GM23338 (cell line): ENCODE data around the gene ANKRD31. TPM values are rescaled to one million over a fixed set of nuclear protein-coding genes. Genes with fewer than 3 reads are reported as not detected.

Experiments used
- ATAC-seq: fragments of 200-7000 bp; cut with Tn5 transposase; 3 replicates; pipeline ENCODE4 v1.9.1; 2020
- DNase-seq: peaks from one replicate; pipeline ENCODE4 v3.0.0-alpha.2; 2015; ENCODE audit warnings: low spot score
- H2AFZ ChIP-seq: fragments of 200-600 bp; sonication (generic); 2 replicates; pipeline ENCODE4 v1.8.0; 2016; ENCODE audit warnings: antibody characterized with exemption, mild to moderate bottlenecking, moderate library complexity
- H3F3A ChIP-seq: fragments of 200-600 bp; sonication (generic); replicated peaks from 2 replicates; pipeline ENCODE4 v1.8.0; 2017; ENCODE audit warnings: antibody characterized with exemption, mixed run types, low read depth
- H3K27ac ChIP-seq: fragments of 200-600 bp; sonication (generic); 2 replicates; pipeline ENCODE4 v1.6.1; 2016; ENCODE audit warnings: low read depth
- H3K27me3 ChIP-seq: fragments of 200-600 bp; sonication (generic); 2 replicates; pipeline ENCODE4 v1.8.0; 2016; ENCODE audit warnings: mild to moderate bottlenecking, mixed run types, moderate library complexity; ENCODE audit not compliant: insufficient read depth
- H3K36me3 ChIP-seq: fragments of 200-600 bp; sonication (generic); 2 replicates; pipeline ENCODE4 v1.8.0; 2016; ENCODE audit warnings: mild to moderate bottlenecking; ENCODE audit not compliant: insufficient read depth
- H3K4me1 ChIP-seq: fragments of 200-600 bp; sonication (generic); 2 replicates; pipeline ENCODE4 v1.8.0; 2016; ENCODE audit warnings: mild to moderate bottlenecking, moderate library complexity; ENCODE audit not compliant: insufficient read depth
- H3K4me2 ChIP-seq: fragments of 200-600 bp; sonication (generic); 2 replicates; pipeline ENCODE4 v1.7.1; 2017; ENCODE audit warnings: mixed run types
- H3K4me3 ChIP-seq: fragments of 200-600 bp; sonication (generic); 2 replicates; pipeline ENCODE4 v1.6.1; 2016; ENCODE audit warnings: mixed run types
- H3K79me2 ChIP-seq: fragments of 200-600 bp; sonication (generic); replicated peaks from 2 replicates; pipeline ENCODE4 v1.8.0; 2017; ENCODE audit warnings: mild to moderate bottlenecking; ENCODE audit not compliant: insufficient read depth
- H3K9me2 ChIP-seq: fragments of 200-600 bp; sonication (generic); 2 replicates; pipeline ENCODE4 v1.8.0; 2017; ENCODE audit not compliant: insufficient read depth
- H4K20me1 ChIP-seq: fragments of 200-600 bp; sonication (generic); replicated peaks from 2 replicates; pipeline ENCODE4 v1.8.0; 2017; ENCODE audit warnings: mild to moderate bottlenecking; ENCODE audit not compliant: insufficient read depth
- H3K27ac Mint-ChIP-seq: 2 replicates; pipeline ENCODE4 v1.8.0; 2020; ENCODE audit warnings: inconsistent platforms, mild to moderate bottlenecking, moderate library complexity, mixed read lengths
- H3K27me3 Mint-ChIP-seq: 3 replicates; pipeline ENCODE4 v1.8.0; 2022; ENCODE audit warnings: low read depth, mild to moderate bottlenecking, moderate library complexity, mixed read lengths, inconsistent platforms; ENCODE audit not compliant: insufficient read depth, poor library complexity
- H3K36me3 Mint-ChIP-seq: 3 replicates; pipeline ENCODE4 v1.8.0; 2021; ENCODE audit warnings: low read depth, mild to moderate bottlenecking, inconsistent platforms, moderate library complexity, mixed read lengths
- H3K4me1 Mint-ChIP-seq: 3 replicates; pipeline ENCODE4 v1.8.0; 2020; ENCODE audit warnings: mild to moderate bottlenecking, inconsistent platforms, mixed read lengths
- H3K4me3 Mint-ChIP-seq: 3 replicates; pipeline ENCODE4 v1.8.0; 2021; ENCODE audit warnings: moderate library complexity, mild to moderate bottlenecking, inconsistent platforms, mixed read lengths
- H3K9me3 Mint-ChIP-seq: 3 replicates; pipeline ENCODE4 v1.8.0; 2020; ENCODE audit warnings: moderate library complexity, mild to moderate bottlenecking, inconsistent platforms, mixed read lengths
- CREB1 ChIP-seq: fragments of 250-450 bp; sonication (Bioruptor Pico); IDR thresholded peaks from 2 replicates; pipeline ENCODE4 v1.5.0; 2020; ENCODE audit warnings: low read depth, mild to moderate bottlenecking, moderate library complexity
- EZH2 ChIP-seq: fragments of 200-600 bp; sonication (generic); IDR thresholded peaks from one replicate; pipeline ENCODE4 v1.8.0; 2017; ENCODE audit warnings: antibody characterized with exemption, mild to moderate bottlenecking, low read depth; ENCODE audit not compliant: unreplicated experiment
- EZH2phosphoT487 ChIP-seq: fragments of 200-600 bp; sonication (generic); IDR thresholded peaks from one replicate; pipeline ENCODE4 v1.8.1; 2018; ENCODE audit warnings: antibody characterized with exemption; ENCODE audit not compliant: unreplicated experiment
- JUNB ChIP-seq: IDR thresholded peaks from one replicate; pipeline ENCODE4 v1.6.1; 2016; ENCODE audit warnings: antibody characterized with exemption; ENCODE audit not compliant: unreplicated experiment
- NANOG ChIP-seq: IDR thresholded peaks from 2 replicates; pipeline ENCODE4 v1.6.1; 2016; ENCODE audit warnings: antibody characterized with exemption, borderline replicate concordance
- POLR2AphosphoS5 ChIP-seq: IDR thresholded peaks from 2 replicates; pipeline ENCODE4 v1.6.1; 2016; ENCODE audit warnings: antibody characterized with exemption, low read depth
- STAT1 ChIP-seq: IDR thresholded peaks from one replicate; pipeline ENCODE4 v1.6.1; 2016; ENCODE audit warnings: antibody characterized with exemption; ENCODE audit not compliant: unreplicated experiment
- ZNF114 ChIP-seq: fragments of 250-450 bp; sonication (Bioruptor Pico); IDR thresholded peaks from 2 replicates; pipeline ENCODE4 v1.5.0; 2020; ENCODE audit warnings: mild to moderate bottlenecking, moderate library complexity
- ZNF331 ChIP-seq: fragments of 250-450 bp; sonication (Bioruptor Pico); IDR thresholded peaks from 2 replicates; pipeline ENCODE4 v1.5.0; 2020; ENCODE audit warnings: low read depth, mild to moderate bottlenecking, moderate library complexity
- polyA plus RNA-seq: library from polyadenylated mRNA; unstranded; fragments of >200 nt; fragmentation: Nextera tagmentation; extraction: Ambion mirVana; gene quantifications from 2 replicates; pipeline ENCODE4 v1.2.1, GENCODE V29; 2016
- total RNA-seq: library from RNA; depleted of rRNA; stranded (reverse); fragments of >200 nt; shearing (Covaris generic); gene quantifications from 2 replicates; pipeline ENCODE4 v1.2.3, GENCODE V29; 2014
- TF ChIP-seq, protein P1 (sequence below), 2 experiments: fragments of 200-600 bp in 1 of 2; sonication (generic) in 1 of 2; conservative IDR thresholded peaks; 2 replicates each; pipeline versions ENCODE4 v1.5.1 to v1.6.1; 2016 to 2017; ENCODE audit warnings: antibody characterized with exemption in 2 of 2, low read depth in 2 of 2, mild to moderate bottlenecking in 2 of 2, moderate library complexity in 1 of 2
- TF ChIP-seq, protein P2 (sequence below): fragments of 250-450 bp; sonication (Bioruptor Pico); IDR thresholded peaks from 2 replicates; pipeline ENCODE4 v1.5.0; 2020; ENCODE audit warnings: mild to moderate bottlenecking, moderate library complexity
- TF ChIP-seq, protein P3 (sequence below): IDR thresholded peaks from one replicate; pipeline ENCODE4 v1.6.1; 2018; ENCODE audit warnings: antibody characterized with exemption; ENCODE audit not compliant: unreplicated experiment
- TF ChIP-seq, protein P4 (sequence below): IDR thresholded peaks from 2 replicates; pipeline ENCODE4 v1.6.1; 2016; ENCODE audit warnings: antibody characterized with exemption

The ANKRD31 gene
- total and polyA plus RNA-seq, 2 experiments from 2014 or later = 0.18 to 0.59 TPM

DNA sequence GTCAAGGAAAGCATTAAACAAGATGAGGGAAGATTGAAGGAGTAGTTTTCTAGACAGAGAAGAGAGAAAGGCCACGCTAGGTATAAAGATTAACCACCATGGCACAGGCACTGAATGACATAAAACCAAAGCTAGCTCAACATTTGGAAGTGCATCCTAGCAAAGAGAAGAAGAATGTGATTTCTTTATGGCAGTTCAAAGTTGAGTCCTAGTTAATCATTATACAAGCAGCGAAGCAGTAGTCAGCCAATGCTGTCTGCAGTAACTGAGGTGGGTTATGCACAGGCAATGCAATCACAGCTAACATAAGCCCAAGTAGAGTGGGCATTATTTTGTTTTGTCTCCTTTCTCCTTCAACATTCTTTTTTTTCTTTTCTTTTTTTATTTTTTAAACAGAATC lies 24.0 kb upstream of the ANKRD31 start:
- Histone ChIP-seq H3K4me3 (no peak overlapping the region), H3K4me2 (no peak overlapping the region), H3K79me2 (no peaks in the 10 kb centered on the region), H3K27me3 (no peaks in the 10 kb centered on the region), H3K36me3 (no peaks in the 10 kb centered on the region), H4K20me1 (no peaks in the 10 kb centered on the region), H3K27ac (no peak overlapping the region), H3F3A (no peaks in the 10 kb centered on the region), H3K9me2 (no peaks in the 10 kb centered on the region), H3K4me1 (no peaks in the 10 kb centered on the region), H2AFZ (no peak overlapping the region)
- H3K4me1 Mint-ChIP-seq = peaks cover 2% of the 10 kb centered on the region; the same call in 1 of the 3 replicates
- ATAC-seq (no peak), DNase-seq (no peak)
- TF ChIP-seq, protein P1, sequence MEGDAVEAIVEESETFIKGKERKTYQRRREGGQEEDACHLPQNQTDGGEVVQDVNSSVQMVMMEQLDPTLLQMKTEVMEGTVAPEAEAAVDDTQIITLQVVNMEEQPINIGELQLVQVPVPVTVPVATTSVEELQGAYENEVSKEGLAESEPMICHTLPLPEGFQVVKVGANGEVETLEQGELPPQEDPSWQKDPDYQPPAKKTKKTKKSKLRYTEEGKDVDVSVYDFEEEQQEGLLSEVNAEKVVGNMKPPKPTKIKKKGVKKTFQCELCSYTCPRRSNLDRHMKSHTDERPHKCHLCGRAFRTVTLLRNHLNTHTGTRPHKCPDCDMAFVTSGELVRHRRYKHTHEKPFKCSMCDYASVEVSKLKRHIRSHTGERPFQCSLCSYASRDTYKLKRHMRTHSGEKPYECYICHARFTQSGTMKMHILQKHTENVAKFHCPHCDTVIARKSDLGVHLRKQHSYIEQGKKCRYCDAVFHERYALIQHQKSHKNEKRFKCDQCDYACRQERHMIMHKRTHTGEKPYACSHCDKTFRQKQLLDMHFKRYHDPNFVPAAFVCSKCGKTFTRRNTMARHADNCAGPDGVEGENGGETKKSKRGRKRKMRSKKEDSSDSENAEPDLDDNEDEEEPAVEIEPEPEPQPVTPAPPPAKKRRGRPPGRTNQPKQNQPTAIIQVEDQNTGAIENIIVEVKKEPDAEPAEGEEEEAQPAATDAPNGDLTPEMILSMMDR (conservative IDR thresholded peaks at IDR 0.05; ENCODE audit: low read depth in 2 of 2) = no peak
- TF ChIP-seq JUNB (no peak), POLR2AphosphoS5 (no peak), STAT1 (no peak), NANOG (no peak), ZNF114 (CRISPR knock-in tag) (no peak), CREB1 (CRISPR knock-in tag) (no peak), EZH2phosphoT487 (no peak), ZNF331 (CRISPR knock-in tag) (no peak), EZH2 (no peak)
- TF ChIP-seq, protein P2, sequence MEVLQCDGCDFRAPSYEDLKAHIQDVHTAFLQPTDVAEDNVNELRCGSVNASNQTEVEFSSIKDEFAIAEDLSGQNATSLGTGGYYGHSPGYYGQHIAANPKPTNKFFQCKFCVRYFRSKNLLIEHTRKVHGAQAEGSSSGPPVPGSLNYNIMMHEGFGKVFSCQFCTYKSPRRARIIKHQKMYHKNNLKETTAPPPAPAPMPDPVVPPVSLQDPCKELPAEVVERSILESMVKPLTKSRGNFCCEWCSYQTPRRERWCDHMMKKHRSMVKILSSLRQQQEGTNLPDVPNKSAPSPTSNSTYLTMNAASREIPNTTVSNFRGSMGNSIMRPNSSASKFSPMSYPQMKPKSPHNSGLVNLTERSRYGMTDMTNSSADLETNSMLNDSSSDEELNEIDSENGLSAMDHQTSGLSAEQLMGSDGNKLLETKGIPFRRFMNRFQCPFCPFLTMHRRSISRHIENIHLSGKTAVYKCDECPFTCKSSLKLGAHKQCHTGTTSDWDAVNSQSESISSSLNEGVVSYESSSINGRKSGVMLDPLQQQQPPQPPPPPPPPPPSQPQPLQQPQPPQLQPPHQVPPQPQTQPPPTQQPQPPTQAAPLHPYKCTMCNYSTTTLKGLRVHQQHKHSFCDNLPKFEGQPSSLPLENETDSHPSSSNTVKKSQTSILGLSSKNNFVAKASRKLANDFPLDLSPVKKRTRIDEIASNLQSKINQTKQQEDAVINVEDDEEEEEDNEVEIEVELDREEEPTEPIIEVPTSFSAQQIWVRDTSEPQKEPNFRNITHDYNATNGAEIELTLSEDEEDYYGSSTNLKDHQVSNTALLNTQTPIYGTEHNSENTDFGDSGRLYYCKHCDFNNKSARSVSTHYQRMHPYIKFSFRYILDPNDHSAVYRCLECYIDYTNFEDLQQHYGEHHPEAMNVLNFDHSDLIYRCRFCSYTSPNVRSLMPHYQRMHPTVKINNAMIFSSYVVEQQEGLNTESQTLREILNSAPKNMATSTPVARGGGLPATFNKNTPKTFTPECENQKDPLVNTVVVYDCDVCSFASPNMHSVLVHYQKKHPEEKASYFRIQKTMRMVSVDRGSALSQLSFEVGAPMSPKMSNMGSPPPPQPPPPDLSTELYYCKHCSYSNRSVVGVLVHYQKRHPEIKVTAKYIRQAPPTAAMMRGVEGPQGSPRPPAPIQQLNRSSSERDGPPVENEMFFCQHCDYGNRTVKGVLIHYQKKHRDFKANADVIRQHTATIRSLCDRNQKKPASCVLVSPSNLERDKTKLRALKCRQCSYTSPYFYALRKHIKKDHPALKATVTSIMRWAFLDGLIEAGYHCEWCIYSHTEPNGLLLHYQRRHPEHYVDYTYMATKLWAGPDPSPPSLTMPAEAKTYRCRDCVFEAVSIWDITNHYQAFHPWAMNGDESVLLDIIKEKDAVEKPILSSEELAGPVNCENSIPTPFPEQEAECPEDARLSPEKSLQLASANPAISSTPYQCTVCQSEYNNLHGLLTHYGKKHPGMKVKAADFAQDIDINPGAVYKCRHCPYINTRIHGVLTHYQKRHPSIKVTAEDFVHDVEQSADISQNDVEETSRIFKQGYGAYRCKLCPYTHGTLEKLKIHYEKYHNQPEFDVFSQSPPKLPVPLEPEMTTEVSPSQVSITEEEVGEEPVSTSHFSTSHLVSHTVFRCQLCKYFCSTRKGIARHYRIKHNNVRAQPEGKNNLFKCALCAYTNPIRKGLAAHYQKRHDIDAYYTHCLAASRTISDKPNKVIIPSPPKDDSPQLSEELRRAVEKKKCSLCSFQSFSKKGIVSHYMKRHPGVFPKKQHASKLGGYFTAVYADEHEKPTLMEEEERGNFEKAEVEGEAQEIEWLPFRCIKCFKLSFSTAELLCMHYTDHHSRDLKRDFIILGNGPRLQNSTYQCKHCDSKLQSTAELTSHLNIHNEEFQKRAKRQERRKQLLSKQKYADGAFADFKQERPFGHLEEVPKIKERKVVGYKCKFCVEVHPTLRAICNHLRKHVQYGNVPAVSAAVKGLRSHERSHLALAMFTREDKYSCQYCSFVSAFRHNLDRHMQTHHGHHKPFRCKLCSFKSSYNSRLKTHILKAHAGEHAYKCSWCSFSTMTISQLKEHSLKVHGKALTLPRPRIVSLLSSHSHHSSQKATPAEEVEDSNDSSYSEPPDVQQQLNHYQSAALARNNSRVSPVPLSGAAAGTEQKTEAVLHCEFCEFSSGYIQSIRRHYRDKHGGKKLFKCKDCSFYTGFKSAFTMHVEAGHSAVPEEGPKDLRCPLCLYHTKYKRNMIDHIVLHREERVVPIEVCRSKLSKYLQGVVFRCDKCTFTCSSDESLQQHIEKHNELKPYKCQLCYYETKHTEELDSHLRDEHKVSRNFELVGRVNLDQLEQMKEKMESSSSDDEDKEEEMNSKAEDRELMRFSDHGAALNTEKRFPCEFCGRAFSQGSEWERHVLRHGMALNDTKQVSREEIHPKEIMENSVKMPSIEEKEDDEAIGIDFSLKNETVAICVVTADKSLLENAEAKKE (CRISPR knock-in tag) = no peak
- TF ChIP-seq, protein P3, sequence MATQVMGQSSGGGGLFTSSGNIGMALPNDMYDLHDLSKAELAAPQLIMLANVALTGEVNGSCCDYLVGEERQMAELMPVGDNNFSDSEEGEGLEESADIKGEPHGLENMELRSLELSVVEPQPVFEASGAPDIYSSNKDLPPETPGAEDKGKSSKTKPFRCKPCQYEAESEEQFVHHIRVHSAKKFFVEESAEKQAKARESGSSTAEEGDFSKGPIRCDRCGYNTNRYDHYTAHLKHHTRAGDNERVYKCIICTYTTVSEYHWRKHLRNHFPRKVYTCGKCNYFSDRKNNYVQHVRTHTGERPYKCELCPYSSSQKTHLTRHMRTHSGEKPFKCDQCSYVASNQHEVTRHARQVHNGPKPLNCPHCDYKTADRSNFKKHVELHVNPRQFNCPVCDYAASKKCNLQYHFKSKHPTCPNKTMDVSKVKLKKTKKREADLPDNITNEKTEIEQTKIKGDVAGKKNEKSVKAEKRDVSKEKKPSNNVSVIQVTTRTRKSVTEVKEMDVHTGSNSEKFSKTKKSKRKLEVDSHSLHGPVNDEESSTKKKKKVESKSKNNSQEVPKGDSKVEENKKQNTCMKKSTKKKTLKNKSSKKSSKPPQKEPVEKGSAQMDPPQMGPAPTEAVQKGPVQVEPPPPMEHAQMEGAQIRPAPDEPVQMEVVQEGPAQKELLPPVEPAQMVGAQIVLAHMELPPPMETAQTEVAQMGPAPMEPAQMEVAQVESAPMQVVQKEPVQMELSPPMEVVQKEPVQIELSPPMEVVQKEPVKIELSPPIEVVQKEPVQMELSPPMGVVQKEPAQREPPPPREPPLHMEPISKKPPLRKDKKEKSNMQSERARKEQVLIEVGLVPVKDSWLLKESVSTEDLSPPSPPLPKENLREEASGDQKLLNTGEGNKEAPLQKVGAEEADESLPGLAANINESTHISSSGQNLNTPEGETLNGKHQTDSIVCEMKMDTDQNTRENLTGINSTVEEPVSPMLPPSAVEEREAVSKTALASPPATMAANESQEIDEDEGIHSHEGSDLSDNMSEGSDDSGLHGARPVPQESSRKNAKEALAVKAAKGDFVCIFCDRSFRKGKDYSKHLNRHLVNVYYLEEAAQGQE = no peak
- TF ChIP-seq, protein P4, sequence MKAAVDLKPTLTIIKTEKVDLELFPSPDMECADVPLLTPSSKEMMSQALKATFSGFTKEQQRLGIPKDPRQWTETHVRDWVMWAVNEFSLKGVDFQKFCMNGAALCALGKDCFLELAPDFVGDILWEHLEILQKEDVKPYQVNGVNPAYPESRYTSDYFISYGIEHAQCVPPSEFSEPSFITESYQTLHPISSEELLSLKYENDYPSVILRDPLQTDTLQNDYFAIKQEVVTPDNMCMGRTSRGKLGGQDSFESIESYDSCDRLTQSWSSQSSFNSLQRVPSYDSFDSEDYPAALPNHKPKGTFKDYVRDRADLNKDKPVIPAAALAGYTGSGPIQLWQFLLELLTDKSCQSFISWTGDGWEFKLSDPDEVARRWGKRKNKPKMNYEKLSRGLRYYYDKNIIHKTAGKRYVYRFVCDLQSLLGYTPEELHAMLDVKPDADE = no peak
- H3K9me3 Mint-ChIP-seq = peaks cover 13% of the 10 kb centered on the region
- peaks cover 7% of the 10 kb centered on the region; the same call in 2 of the 3 replicates for H3K36me3 Mint-ChIP-seq
- no peak overlapping the region for H3K27ac Mint-ChIP-seq
- H3K4me3 Mint-ChIP-seq = no peak overlapping the region
- H3K27me3 Mint-ChIP-seq = no peaks in the 10 kb centered on the region
